IPS DF 6.9 (cell line): Measurements from ENCODE around the gene PHLDA1.
"Not testable (repeated sequence)": the region's sequence is repeated elsewhere in the genome, so short reads cannot be mapped to it uniquely, and the experiment has no call there.

ENCODE experiments used
- DNase-seq: peaks from one replicate; pipeline ENCODE4 v3.0.0-alpha.2; 2013; ENCODE audit warnings: low read depth, low spot score
- H3K27ac ChIP-seq: one replicate; pipeline ENCODE4 v1.5.1; 2013; ENCODE audit warnings: low read length, control low read depth
- H3K27me3 ChIP-seq: 2 replicates; pipeline ENCODE4 v1.6.1; 2013; ENCODE audit warnings: mild to moderate bottlenecking, low read length; ENCODE audit not compliant: control insufficient read depth, insufficient read depth
- H3K36me3 ChIP-seq: 2 replicates; pipeline ENCODE4 v1.6.1; 2013; ENCODE audit warnings: low read length; ENCODE audit not compliant: control insufficient read depth, insufficient read depth
- H3K4me1 ChIP-seq: 2 replicates; pipeline ENCODE4 v1.6.1; 2013; ENCODE audit warnings: low read length; ENCODE audit not compliant: control insufficient read depth, insufficient read depth
- H3K4me3 ChIP-seq: 2 replicates; pipeline ENCODE4 v1.5.1; 2013; ENCODE audit warnings: mild to moderate bottlenecking, low read length
- H3K9me3 ChIP-seq: 2 replicates; pipeline ENCODE4 v1.6.1; 2013; ENCODE audit warnings: low read length, inconsistent platforms; ENCODE audit not compliant: control insufficient read depth, insufficient read depth
- WGBS: extraction: QIAGEN DNeasy Blood & Tissue Kit; methylation state at CpG from one replicate; pipeline ENCODE4 v1.1.7; 2013; ENCODE audit warnings: mixed read lengths, missing lambda C conversion rate; ENCODE audit not compliant: insufficient read length, insufficient coverage; 5-methylcytosine and 5-hydroxymethylcytosine counted together

PHLDA1 gene

DNA sequence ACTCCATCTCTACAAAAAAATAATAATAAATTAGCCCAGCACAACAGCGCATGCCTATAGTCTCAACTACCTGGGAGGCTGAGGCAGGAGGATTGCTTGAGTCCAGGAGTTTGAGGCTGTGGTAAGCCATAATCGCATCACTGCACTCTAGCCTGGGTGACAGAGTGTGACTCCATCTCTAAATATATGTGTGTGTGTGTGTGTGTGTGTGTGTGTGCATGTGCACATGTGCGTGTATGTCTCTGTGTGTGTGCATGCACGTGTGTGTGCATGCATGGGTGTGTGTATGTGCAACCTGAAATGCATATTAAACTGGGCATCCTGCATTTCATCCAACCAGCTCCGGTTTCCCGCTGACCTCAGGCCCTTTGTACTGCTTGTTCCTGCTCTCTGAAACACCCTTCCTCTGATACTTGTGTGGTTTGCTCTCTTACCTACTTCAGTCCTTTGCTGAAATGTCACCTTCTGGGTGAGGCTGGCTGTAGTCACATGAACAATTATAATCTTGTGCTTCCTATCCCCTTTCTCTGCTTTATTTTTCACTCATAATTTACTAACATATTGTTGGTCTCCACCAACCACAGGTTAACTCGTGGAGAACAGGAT is 46.9 kb downstream of the PHLDA1 start:
- whole genome bisulfite sequencing = no CpG with 5 or more reads among the region's 7 CpGs
- no peaks in the 10 kb centered on the region for H3K4me1 ChIP-seq

DNA sequence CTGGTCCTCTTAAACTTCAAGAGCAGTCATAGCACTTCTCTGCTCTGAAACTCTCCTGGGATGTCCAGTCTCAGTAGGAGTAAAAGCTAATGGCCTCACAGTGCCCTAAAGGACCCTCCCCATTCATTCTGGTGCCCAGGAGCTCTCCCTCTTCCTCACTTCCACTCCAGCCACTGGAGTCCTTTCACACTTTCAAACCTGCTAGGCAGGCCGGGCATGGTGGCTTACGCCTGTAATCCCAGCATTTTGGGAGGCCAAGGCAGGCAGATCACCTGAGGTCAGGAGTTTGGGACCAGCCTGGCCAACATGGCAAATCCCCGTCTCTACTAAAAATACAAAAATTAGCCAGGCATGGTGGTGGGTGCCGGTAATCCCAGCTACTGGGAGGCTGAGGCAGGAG is 47.7 kb downstream of the PHLDA1 start:
- not testable (repeated sequence) for H3K27ac ChIP-seq, DNase-seq, H3K9me3 ChIP-seq, H3K36me3 ChIP-seq, H3K4me3 ChIP-seq, H3K4me1 ChIP-seq, H3K27me3 ChIP-seq
- WGBS = no CpG with 5 or more reads among the region's 4 CpGs

More for the DNA sequence above, 46.9 kb downstream of the PHLDA1 start:
- H3K36me3 ChIP-seq = no peaks in the 10 kb centered on the region
- H3K4me3 ChIP-seq = no peak overlapping the region
- no peaks in the 10 kb centered on the region; the same call in 1 of the 2 replicates for H3K9me3 ChIP-seq
- H3K27ac ChIP-seq = no peak overlapping the region
- H3K27me3 ChIP-seq = no peaks in the 10 kb centered on the region
- no peak for DNase-seq

DNA sequence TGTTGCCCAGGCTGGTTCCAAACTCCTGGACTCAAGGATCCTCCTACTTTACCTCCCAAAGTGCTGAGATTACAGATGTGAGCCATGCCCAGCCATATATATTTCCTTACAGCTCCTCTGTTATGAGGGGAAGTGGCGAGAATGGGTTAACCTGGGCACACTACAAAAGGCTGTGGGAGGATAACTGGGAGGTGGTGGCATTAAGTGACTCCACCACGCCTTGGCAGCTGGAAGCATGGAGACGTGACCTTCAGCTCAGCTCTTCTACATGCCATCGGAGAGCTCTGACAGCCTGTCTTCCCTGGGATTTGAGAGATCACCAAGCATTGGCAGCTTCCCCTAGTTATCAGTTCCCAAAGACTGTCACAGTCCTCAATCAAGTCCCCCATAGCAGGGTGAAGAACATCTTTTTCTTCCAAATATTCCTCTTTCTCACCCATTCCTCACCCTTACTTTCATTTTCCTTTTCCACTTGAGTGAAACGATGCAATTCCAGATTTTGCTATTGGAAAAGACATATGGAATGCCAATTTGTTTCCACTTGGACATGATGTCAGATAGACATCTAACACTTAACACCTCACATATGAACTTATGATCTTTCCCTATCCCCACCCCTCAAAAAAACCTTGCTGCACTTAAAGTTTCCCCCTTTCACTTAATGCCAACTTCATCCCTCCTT is 48.5 kb downstream of the PHLDA1 start:
- no peak overlapping the region for H3K27ac ChIP-seq
- no peaks in the 10 kb centered on the region for H3K27me3 ChIP-seq
- no peaks in the 10 kb centered on the region; the same call in 1 of the 2 replicates for H3K9me3 ChIP-seq
- H3K4me3 ChIP-seq = no peak overlapping the region
- H3K36me3 ChIP-seq = no peaks in the 10 kb centered on the region
- peaks cover 3% of the 10 kb centered on the region; the same call in 1 of the 2 replicates for H3K4me1 ChIP-seq
- no peak for DNase-seq
- 100% methylated on average over 1 of the region's 5 CpGs for WGBS

DNA sequence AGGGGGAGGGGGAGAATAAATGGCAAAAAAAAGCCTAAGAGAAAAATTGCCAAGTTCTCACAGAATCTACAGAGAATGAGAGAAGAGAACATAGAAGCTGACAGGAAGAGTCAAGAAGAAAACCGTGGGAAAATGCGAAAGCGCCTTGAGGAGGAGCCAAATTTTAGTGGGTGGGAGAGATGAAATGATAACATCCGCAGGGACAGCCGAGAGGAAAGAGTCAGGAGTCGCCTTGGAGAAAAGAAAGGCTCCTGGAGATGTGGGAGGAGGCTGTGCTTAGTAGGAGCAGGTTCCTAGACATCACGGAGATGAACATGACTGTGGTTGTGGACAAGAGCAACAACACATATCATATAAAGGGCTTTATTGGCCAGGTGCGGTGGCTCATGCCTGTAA is 49.4 kb downstream of the PHLDA1 start:
- no peak for DNase-seq
- Histone ChIP-seq H3K4me3 (no peak overlapping the region), H3K36me3 (no peaks in the 10 kb centered on the region), H3K9me3 (no peaks in the 10 kb centered on the region), H3K27me3 (no peaks in the 10 kb centered on the region), H3K4me1 (peaks cover 5% of the 10 kb centered on the region; the same call in 1 of the 2 replicates), H3K27ac (no peak overlapping the region)
- WGBS = no CpG with 5 or more reads among the region's 8 CpGs

DNA sequence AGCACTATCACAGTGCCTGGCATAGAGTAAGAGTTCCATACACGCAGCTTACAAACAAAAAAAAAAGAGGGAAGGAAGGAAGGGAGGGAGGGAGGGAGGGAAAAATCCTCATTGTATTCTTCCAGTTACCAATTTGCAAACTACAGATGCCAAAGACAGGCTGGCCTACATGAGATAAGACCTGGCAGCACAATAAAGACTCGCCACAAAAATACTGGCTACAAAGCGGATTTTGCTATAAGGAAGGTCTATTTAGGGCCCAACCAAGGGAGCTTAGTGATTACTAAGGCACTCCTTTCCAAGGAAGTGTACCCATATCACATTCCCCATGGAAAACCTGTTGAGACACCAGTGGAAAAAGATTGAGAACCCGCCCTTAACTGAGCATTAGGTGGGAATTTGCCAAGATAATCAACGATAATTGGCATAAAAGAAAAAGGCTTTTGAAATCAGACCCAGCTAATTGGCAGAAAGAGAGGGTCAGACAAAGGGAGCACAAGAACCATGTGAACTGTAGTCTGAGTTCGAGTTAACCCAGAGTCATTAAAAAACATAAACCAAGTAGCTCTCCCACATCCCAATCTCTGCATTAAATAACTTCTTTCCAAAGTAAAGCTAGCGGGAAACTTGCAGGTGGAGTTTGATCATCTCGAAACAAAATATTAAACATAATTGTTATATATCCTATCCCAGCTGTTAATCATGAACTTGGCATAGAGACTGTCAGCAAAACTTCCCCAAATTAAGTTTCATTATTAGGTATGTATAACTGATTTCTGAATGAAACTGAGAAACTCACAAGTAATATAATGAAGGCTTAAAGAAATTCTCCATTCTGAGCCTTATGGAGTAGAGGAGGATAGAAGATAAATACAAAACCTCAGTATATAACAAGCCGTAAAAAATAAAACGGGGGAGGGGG is 50.1 kb downstream of the PHLDA1 start:
- Histone ChIP-seq H3K4me3 (no peak overlapping the region), H3K4me1 (peaks cover 5% of the 10 kb centered on the region; the same call in 1 of the 2 replicates), H3K27ac (no peak overlapping the region), H3K9me3 (no peaks in the 10 kb centered on the region), H3K36me3 (no peaks in the 10 kb centered on the region), H3K27me3 (no peaks in the 10 kb centered on the region)
- WGBS = no CpG with 5 or more reads among the region's 10 CpGs
- DNase-seq = no peak

DNA sequence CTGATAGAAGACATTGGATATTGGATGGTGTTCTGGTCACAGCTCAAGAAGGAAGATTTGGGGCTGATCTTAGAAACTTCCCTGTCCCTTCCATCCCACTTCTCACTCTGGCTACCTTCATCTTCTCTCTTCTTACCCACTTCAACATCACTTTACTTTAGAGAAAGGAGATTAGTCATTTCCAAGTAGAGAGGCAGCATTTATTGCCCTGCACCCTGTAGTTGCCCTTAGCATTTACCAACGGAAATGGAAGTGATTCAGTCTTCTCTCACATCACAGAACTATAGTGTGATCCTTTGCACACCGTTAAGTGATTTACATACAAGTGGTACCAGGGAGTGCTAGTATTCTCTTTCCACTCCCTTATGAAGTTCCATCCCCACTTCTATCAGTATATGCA is 52.4 kb downstream of the PHLDA1 start:
- no peaks in the 10 kb centered on the region for H3K36me3 ChIP-seq
- no peak overlapping the region for H3K27ac ChIP-seq
- H3K4me3 ChIP-seq = no peak overlapping the region
- WGBS = no CpG with 5 or more reads among the region's 2 CpGs
- no peaks in the 10 kb centered on the region for H3K27me3 ChIP-seq
- H3K9me3 ChIP-seq = no peaks in the 10 kb centered on the region
- no peak for DNase-seq
- peaks cover 5% of the 10 kb centered on the region; the same call in 1 of the 2 replicates for H3K4me1 ChIP-seq

DNA sequence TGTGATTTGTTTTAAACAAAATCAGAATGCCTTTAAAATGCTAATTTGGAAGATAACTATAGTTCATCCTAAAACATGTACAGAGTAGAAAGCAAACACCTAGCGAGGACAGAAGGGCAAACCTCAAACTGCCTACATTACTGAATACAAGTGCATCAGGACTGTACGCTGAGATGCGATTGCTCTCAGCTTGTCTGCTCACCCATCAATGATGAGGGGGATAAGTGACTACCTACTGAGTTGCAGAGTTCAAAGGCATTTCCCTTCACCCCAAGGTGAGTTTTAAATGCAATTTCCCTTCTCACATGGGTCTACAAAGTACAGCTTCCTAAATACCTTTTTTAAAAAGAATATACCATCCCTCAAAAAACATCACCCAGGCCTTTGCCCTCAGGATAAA is 52.9 kb downstream of the PHLDA1 start:
- Histone ChIP-seq H3K9me3 (no peaks in the 10 kb centered on the region), H3K27ac (no peak overlapping the region), H3K27me3 (no peaks in the 10 kb centered on the region), H3K4me1 (peaks cover 5% of the 10 kb centered on the region; the same call in 1 of the 2 replicates), H3K36me3 (no peaks in the 10 kb centered on the region), H3K4me3 (no peak overlapping the region)
- DNase-seq = no peak
- no CpG with 5 or more reads among the region's 3 CpGs for WGBS

DNA sequence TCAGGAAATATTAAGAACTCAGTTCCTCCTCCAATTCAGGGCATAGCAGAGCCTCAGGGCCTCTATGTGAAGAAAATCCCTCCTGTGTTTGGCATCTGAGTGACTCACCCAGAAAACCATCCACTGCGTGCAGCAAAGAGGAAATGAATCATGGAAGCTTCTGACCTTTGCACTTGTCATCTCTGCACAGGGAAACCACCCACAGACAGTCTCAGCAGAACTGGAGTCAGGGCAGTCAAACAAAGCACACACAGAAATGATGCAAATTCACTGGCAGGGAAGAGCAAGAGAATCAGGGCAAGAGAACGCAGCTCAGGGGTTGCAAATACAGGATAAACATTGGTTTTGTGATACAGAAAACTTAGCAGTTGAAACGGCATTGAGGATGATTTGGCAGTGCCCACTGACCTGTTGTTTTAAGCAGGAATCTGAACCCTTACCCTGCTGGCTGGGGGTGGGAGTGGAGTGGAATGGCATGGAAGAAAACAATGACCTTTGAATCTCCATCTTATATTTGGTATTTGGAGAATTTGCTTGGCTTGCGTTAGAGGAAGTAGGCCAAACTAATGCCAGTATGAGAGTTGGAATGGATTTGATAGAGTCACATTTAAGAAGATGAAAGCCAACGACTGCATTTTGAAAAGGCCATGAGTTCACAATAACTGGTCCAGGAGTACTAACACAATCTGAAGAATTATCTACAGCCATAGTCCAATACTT is 53.5 kb downstream of the PHLDA1 start:
- H3K4me1 ChIP-seq = peaks cover 5% of the 10 kb centered on the region; the same call in 1 of the 2 replicates
- H3K27ac ChIP-seq = no peak overlapping the region
- WGBS = no CpG with 5 or more reads among the region's 5 CpGs
- no peaks in the 10 kb centered on the region for H3K9me3 ChIP-seq
- DNase-seq = no peak
- H3K27me3 ChIP-seq = no peaks in the 10 kb centered on the region
- no peaks in the 10 kb centered on the region for H3K36me3 ChIP-seq
- no peak overlapping the region for H3K4me3 ChIP-seq

DNA sequence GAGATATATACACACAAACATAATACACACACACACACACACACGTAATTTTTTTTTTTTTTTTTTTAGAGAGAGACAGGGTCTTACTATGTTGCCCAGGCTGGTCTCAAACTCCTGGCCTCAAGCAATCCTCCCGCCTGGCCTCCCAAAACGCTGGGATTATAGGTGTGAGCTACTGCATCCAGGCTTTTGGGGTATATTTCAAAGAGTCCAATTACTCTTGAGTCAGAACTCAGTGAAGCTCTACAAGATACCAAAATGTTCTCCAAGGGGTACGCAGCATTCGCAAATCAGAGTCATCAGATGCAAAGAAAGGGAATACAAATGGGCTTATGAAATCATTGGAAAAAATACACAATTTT is 54.0 kb downstream of the PHLDA1 start:
- Histone ChIP-seq H3K27me3 (no peaks in the 10 kb centered on the region), H3K9me3 (no peaks in the 10 kb centered on the region), H3K4me1 (peaks cover 5% of the 10 kb centered on the region; the same call in 1 of the 2 replicates), H3K27ac (no peak overlapping the region), H3K4me3 (no peak overlapping the region), H3K36me3 (no peaks in the 10 kb centered on the region)
- no CpG with 5 or more reads among the region's 5 CpGs for WGBS
- no peak for DNase-seq

DNA sequence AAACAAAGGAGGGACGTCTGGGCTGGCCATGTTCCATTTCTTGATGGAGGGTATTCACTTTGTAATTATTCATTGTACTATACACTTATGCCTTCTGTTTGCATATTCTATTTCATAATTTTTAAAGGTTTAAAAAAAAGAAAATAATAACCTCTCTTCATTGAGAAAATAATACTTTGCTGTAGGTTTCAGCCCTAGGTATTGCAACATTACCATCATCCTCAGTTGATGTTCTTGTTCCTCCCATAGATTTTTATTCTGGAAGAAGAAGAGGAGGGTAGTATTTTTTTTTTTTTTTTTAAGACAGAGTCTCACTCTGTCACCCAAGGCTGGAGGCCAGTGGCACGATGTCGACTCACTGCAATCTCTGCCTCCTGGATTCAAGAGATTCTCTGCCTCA is 54.7 kb downstream of the PHLDA1 start:
- H3K9me3 ChIP-seq = no peaks in the 10 kb centered on the region
- no peak for DNase-seq
- no CpG with 5 or more reads among the region's 3 CpGs for WGBS
- no peaks in the 10 kb centered on the region for H3K27me3 ChIP-seq
- peaks cover 5% of the 10 kb centered on the region; the same call in 1 of the 2 replicates for H3K4me1 ChIP-seq
- H3K4me3 ChIP-seq = no peak overlapping the region
- no peak overlapping the region for H3K27ac ChIP-seq
- no peaks in the 10 kb centered on the region for H3K36me3 ChIP-seq
